Measurements from ENCODE around the gene THBD.

Gene THBD, protein sequence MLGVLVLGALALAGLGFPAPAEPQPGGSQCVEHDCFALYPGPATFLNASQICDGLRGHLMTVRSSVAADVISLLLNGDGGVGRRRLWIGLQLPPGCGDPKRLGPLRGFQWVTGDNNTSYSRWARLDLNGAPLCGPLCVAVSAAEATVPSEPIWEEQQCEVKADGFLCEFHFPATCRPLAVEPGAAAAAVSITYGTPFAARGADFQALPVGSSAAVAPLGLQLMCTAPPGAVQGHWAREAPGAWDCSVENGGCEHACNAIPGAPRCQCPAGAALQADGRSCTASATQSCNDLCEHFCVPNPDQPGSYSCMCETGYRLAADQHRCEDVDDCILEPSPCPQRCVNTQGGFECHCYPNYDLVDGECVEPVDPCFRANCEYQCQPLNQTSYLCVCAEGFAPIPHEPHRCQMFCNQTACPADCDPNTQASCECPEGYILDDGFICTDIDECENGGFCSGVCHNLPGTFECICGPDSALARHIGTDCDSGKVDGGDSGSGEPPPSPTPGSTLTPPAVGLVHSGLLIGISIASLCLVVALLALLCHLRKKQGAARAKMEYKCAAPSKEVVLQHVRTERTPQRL

GRCh38 chr20:23049201-23050075 is at the start of gene THBD:
THBD (minus strand) TSS chr20:23049672; CDS start chr20:23049504, 168 bp downstream.
- no peak for DNase-seq (ENCODE audit: low read depth)

GRCh38 chr20:23097636-23098580 is 48.4 kb upstream of the THBD start:
- no peak for DNase-seq (ENCODE audit: low read depth)

DNA sequence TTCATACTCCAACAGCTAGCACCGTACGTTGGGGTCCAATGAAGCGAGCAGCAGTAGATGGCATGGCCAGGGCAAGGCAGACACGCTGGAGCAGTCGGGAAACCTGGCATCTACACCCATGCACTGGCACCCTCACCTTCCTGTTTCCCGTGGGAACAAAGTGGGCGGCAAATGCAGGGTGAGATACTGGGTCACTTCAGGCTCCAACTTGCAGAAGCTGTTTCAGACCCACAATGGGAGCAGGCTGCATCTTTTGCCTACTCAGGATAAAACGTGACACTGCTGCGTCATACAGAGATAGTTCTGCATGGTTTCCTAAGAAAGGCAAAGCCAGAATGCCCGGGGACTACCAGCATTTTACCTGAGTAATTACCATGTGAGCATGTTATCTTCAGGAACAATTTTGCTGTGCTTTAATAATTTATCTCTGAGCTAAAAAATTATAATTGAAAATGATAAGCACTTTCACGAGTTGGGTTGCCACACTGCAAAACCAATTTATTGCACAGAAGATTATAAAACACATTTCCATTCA is 47.6 kb upstream of the THBD start:
- DNase-seq (ENCODE audit: low read depth), result no peak

DNA sequence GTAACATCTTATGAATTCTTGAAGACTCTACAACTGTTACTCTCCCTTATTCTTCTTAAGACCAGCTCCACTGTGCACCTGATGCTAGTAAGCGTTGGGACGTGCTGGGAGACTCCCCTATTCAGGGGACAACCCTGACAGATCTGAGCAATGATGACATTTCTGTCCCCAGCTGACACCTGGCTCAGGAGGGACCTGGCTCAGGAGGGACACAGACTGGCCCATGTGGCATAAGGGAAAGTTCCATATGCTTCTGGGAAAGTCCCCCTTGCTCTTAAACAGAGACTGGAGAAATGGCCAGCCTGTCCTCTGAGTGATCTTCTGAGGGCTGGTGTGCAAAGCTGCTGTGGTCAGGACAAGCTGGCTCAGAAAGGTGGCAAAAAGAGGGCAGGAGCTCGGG is 46.6 kb upstream of the THBD start:
- DNase-seq (ENCODE audit: low read depth), result no peak

DNA sequence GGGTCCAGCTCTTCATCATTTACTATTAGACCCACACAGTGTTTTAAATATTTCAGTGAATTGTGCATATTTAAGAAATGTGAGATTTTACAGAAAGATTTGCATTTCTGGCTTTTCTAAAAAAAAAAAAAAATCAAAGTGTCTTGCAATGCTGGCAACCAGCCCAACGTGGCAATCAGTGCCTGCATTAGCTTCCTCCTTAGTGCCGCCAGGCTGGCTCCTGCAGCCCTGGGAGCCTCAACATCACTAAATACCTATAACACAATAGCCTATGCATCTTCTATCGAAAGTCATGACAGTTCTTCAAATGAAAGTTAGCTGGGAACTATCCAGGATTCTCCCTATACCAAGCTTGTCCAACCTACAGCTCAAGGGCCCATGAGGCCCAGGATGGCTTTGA is 46.0 kb upstream of the THBD start:
- no peak for DNase-seq (ENCODE audit: low read depth)

- no peak for DNase-seq (ENCODE audit: low read depth)
Observed at GRCh38 chr20:23094927-23095326, 45.5 kb upstream of the THBD start.

DNA sequence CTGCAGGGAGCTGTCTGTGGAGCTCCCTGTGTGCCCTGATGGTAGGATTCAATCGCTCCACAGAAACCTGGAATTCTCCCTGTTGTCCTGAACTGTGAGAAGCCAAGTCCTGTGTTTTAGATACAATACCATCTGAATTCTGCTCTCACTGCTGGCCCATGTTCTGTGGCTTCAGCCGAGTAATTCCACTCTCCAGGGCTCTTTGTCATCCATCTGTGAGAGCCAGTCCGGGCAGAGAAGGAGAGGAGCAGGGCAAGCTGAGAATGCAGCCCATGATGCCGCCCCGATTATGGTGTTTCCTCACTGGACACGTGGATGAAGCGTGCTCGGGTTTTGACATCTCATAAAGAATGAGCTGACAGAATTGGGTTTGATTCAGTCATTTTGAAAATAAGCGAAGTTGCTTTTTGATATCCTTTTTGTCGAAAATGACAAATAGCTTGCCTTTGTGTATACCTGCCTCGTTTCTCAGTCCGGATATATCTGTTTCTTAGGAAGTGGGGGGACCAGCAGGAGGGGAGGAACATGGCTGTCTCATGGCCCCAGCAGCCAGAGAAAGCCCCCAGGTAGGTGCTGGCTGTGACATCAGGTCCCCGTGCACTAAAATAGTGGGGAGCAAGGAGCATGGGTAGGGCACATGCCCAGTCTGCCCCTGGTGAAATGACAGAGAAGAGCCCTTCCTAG is 44.9 kb upstream of the THBD start:
- DNase-seq (ENCODE audit: low read depth), result no peak

DNA sequence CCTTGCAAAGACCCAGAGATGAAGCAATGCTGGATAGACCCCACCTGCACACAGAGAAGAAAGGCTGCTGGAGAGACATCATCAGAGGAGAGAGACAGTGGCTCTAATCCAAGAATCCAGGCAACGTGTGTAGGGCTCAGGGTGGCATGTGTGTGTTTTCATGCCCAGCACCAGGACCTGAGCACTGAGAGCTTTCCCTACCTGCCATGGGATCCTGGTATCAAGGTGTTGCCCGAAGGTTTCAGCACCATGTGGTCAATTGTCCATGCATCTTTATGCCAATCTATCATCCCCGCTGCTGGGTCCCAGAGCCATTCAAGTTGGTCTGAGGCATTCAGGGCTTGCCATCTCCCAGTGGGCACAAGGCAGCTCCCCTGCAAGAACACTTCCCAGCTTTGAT is 44.1 kb upstream of the THBD start:
- DNase-seq (ENCODE audit: low read depth), result no peak

GRCh38 chr20:23092861-23093495 is 43.5 kb upstream of the THBD start:
- DNase-seq (ENCODE audit: low read depth), result no peak

DNA sequence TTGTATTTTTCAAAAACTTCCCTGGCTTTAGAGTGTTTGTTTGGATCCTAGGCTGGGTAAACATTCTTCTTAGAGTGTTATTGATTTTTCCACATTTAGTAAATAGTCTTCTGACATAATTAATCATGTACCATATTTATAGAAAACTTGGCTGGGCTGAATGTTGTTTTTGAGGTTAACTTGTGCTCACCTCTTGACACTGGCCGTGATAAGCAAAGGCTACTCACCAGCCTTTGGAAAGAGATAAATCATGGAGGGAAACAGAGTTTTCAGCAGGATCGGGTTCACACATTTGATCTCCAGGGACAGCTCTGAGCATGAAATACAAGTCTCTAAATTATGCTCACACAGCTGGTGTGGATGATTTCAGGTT is 42.9 kb upstream of the THBD start:
- DNase-seq (ENCODE audit: low read depth), result no peak

DNA sequence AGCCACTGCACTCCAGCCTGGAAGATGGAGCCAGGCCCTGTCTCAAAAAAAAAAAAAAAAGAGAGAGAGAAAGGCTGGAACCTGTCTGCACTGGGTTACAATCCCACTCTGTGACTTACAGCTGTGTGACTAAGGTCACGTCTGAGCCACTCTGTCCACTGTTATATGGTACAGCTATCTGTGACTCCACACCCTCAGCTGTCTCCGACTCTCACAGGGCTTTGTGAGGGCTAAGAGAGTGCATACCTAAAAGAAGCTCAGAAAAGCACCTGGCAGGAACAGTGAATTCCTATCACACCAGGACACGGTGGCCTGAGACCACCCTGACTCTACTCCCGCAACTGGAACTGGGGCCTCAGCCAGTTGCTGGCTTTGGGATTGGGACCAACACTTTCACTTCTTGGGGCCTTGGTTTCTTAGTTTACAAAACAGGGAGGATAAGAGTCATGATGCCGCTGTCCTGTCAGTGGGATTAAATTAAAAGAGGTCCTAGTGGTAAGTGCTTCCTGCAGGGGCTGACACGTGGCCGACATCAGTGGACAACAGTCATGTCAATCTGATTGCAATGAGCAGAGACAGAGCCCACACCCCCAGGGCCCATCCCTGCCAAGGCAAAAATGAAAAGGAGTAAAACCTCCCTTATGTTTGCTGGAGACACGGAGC is 42.4 kb upstream of the THBD start:
- no peak for DNase-seq (ENCODE audit: low read depth)

- DNase-seq (ENCODE audit: low read depth), result no peak
Observed at GRCh38 chr20:23090878-23091277, 41.4 kb upstream of the THBD start.

- DNase-seq (ENCODE audit: low read depth), result no peak
Observed at GRCh38 chr20:23090147-23090546, 40.7 kb upstream of the THBD start.

- no peak for DNase-seq (ENCODE audit: low read depth)
Observed at GRCh38 chr20:23088866-23089265, 39.4 kb upstream of the THBD start.

DNA sequence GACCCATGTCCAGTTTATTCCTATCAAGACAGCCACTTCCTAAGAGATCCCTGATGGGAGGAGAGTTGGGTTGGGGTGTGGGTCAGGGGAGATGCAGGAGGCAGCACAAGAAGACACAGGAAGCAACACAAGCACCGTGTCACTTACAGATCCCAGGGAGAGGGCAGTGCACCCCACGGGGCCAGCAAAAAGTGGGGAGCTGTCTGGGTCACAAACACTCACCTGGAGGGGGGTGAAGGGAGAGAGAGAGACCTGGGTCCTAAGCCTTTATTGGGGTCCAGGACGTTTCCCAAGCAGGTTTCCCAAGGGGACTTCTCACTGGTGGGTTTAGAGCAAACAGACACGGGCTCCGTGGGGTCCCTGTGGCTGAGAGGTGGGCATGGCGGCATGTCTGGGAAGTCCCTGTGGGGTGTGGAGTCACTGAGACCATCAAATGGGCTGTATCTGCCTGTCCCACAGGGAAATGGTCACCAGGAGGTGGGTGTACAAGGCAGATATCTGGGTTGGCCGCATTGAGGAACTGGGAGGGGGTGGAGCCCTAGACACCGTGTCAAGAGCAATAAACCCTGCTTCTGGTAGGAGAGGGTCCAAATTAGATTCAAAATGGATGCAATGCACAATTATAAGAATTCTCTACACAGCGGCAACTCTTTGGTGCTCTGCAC is 38.2 kb upstream of the THBD start:
- no peak for DNase-seq (ENCODE audit: low read depth)

- DNase-seq (ENCODE audit: low read depth), result no peak
Observed at GRCh38 chr20:23086931-23087411, 37.5 kb upstream of the THBD start.

DNA sequence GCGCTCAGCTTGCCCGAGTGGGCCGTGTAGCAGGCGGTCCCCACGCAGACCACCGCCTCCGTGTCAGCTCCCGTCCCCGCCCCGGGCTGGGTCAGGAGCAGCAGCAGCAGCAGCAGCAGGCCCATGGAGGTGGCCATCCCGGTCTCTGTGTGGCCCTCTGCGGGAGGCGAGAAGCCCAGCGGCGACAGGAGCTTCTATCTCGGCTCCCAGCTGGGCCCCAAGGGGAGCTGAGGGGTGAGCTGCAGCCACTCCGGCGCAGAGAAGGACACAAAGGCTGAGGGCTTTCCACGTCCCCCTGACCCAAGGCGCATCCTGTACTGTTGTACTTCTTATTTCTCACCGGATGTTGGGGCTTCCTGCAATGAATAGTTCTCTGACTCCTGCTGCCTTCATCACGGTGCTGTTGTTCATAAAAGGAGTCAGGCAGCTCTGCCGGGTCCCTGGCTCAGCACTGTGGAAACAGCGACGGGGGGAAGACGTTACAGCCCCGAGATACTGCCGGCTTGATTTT is 36.6 kb upstream of the THBD start, which contains the start of gene CD93:
Gene CD93 (minus strand): TSS at position 269 of the 511 bp plus-strand sequence. CDS start 132 bp downstream, at position 137.
- DNase-seq (ENCODE audit: low read depth), result no peak

DNA sequence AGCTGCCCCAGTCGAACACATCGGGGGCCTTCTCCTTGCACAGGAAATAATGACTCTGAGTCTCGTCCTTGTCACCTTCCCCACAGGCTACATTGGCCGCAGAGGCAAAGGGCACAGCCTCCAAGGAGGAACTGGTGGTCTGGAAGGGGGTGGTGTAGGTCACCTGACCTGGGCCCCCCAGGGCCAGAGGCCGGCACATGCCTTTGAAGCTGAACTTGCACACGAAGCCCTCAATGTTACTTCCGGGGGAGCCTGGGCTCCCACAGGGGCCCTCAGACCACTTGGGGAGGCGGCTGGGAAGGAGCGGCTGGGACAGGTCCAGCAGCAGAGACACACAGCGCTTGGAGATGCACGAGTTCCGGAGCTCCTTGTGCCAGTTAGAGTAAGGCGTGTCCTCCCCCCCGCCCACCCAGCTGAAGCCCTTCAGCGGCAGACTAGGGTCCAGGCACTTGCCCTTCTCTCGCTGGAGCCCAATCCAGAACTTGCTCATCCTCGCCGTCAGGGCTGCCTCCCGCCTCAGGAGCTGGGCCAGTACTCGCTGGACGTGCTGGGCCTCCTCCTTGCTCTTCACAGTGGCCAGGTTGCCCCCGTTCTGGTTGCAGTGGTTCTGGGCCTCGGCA is 36.1 kb upstream of the THBD start:
- DNase-seq (ENCODE audit: low read depth), result no peak

Measured in T-helper 22 cell (primary cell).